ENCODE results near the gene HBB.

- TF ChIP-seq EZH2 (IDR thresholded peaks at IDR 0.05; ENCODE audit: borderline replicate concordance, low read depth, low read length, severe bottlenecking) = no peak
- TF ChIP-seq CTCF (IDR thresholded peaks at IDR 0.05; ENCODE audit: borderline replicate concordance, extremely low read depth, low read length, poor library complexity, severe bottlenecking) = no peak
Measured at GRCh38 chr11:5269715-5270147, 42.9 kb upstream of the HBB start, which contains the start of gene HBE1.

All from DND-41 (cell line).